IMR-90 (cell line): ENCODE measurements around the gene CADM2. TPM values are rescaled to one million over a fixed set of nuclear protein-coding genes. Genes with fewer than 3 reads are reported as not detected.

Source experiments
- ATAC-seq: fragments of 200-7000 bp; cut with Tn5 transposase; 2 replicates; pipeline ENCODE4 v1.9.1; 2020; ENCODE audit warnings: low read depth, mild to moderate bottlenecking, moderate library complexity
- BruUV-seq: library from RNA; stranded (reverse); fragments of 400-500 nt; replicated peaks from 2 replicates; lab custom pipeline; 2021; lab: Mats Ljungman, UMichigan
- CTCF ChIA-PET: fragments of 300-600 bp; formaldehyde crosslinking; extraction: SDS; loops from one replicate; lab custom pipeline; 2021; ENCODE audit warnings: antibody characterized with exemption; lab: Yijun Ruan, JAX
- POLR2A ChIA-PET: fragments of 300-600 bp; sonication (Branson Sonifier 250); formaldehyde crosslinking; loops from one replicate; lab custom pipeline; 2022; ENCODE audit warnings: antibody characterized with exemption; ENCODE audit not compliant: unreplicated experiment; lab: Charles Lee
- DNase-seq: peaks from one replicate; pipeline ENCODE4 v3.0.0; 2013
- H2AFZ ChIP-seq: replicated peaks from 2 replicates; pipeline ENCODE3; 2013; ENCODE audit warnings: low read length, mild to moderate bottlenecking; ENCODE audit not compliant: poor library complexity
- H2AK5ac ChIP-seq: 2 replicates; pipeline ENCODE4 v1.6.1; 2013; ENCODE audit warnings: low read depth, low read length, inconsistent platforms
- H2AK9ac ChIP-seq: replicated peaks from 2 replicates; pipeline ENCODE3; 2013; ENCODE audit warnings: mild to moderate bottlenecking, low read depth, low read length, moderate library complexity; ENCODE audit not compliant: poor library complexity
- H2BK120ac ChIP-seq: 2 replicates; pipeline ENCODE4 v1.6.1; 2013; ENCODE audit warnings: low read depth, low read length, inconsistent platforms
- H2BK15ac ChIP-seq: 3 replicates; pipeline ENCODE4 v1.6.1; 2013; ENCODE audit warnings: low read depth, low read length, inconsistent platforms
- H2BK20ac ChIP-seq: 2 replicates; pipeline ENCODE4 v1.6.1; 2013; ENCODE audit warnings: low read depth, mild to moderate bottlenecking, inconsistent platforms, low read length, moderate library complexity
- H2BK5ac ChIP-seq: 2 replicates; pipeline ENCODE4 v1.6.1; 2013; ENCODE audit warnings: mild to moderate bottlenecking, low read depth, low read length, inconsistent platforms; ENCODE audit not compliant: poor library complexity, severe bottlenecking
- H3K14ac ChIP-seq: replicated peaks from 2 replicates; pipeline ENCODE4 v1.6.1; 2013; ENCODE audit warnings: low read depth, low read length, inconsistent platforms
- H3K18ac ChIP-seq: 2 replicates; pipeline ENCODE4 v1.6.1; 2013; ENCODE audit warnings: low read depth, low read length, control low read depth
- H3K23ac ChIP-seq: 2 replicates; pipeline ENCODE4 v1.6.1; 2013; ENCODE audit warnings: low read depth, low read length, inconsistent platforms
- H3K27ac ChIP-seq: 2 replicates; pipeline ENCODE4 v1.5.1; 2013; ENCODE audit warnings: mild to moderate bottlenecking, control low read depth, low read length; ENCODE audit not compliant: insufficient read depth
- H3K27me3 ChIP-seq: 2 replicates; pipeline ENCODE4 v1.6.1; 2013; ENCODE audit warnings: low read length; ENCODE audit not compliant: control insufficient read depth, insufficient read depth
- H3K36me3 ChIP-seq: 2 replicates; pipeline ENCODE4 v1.6.1; 2013; ENCODE audit warnings: low read length, mixed read lengths; ENCODE audit not compliant: control insufficient read depth, insufficient read depth
- H3K4ac ChIP-seq: 2 replicates; pipeline ENCODE4 v1.6.1; 2013; ENCODE audit warnings: low read depth, low read length, inconsistent platforms
- H3K4me1 ChIP-seq: 2 replicates; pipeline ENCODE4 v1.6.1; 2013; ENCODE audit warnings: low read length, mixed read lengths; ENCODE audit not compliant: control insufficient read depth, insufficient read depth
- H3K4me2 ChIP-seq: 2 replicates; pipeline ENCODE4 v1.6.1; 2013; ENCODE audit warnings: low read depth, mild to moderate bottlenecking, control low read depth, low read length, moderate library complexity
- H3K4me3 ChIP-seq: 2 replicates; pipeline ENCODE4 v1.5.1; 2013; ENCODE audit warnings: low read depth, mild to moderate bottlenecking, control low read depth, low read length, moderate library complexity; ENCODE audit not compliant: insufficient read depth
- H3K56ac ChIP-seq: 2 replicates; pipeline ENCODE4 v1.6.1; 2013; ENCODE audit warnings: low read length, inconsistent platforms; ENCODE audit not compliant: insufficient read depth; ENCODE audit errors: extremely low read depth
- H3K79me1 ChIP-seq, 2 experiments: 2 replicates each; pipeline ENCODE4 v1.6.1; 2013; ENCODE audit warnings: low read length in 2 of 2, inconsistent platforms in 1 of 2, low read depth in 1 of 2
- H3K9ac ChIP-seq: 2 replicates; pipeline ENCODE4 v1.6.1; 2013; ENCODE audit warnings: low read depth, low read length, control low read depth
- H3K9me1 ChIP-seq: 2 replicates; pipeline ENCODE4 v1.6.1; 2013; ENCODE audit warnings: low read length, inconsistent platforms; ENCODE audit not compliant: insufficient read depth
- H3K9me3 ChIP-seq: 2 replicates; pipeline ENCODE4 v1.6.1; 2013; ENCODE audit warnings: low read length; ENCODE audit not compliant: control insufficient read depth, insufficient read depth
- H4K20me1 ChIP-seq: 2 replicates; pipeline ENCODE4 v1.6.1; 2013; ENCODE audit warnings: low read length, inconsistent platforms; ENCODE audit not compliant: insufficient read depth
- H4K5ac ChIP-seq: 2 replicates; pipeline ENCODE4 v1.6.1; 2013; ENCODE audit warnings: mild to moderate bottlenecking, low read depth, low read length, control low read depth
- H4K8ac ChIP-seq, 2 experiments: 2 replicates each; pipeline ENCODE4 v1.6.1; 2013; ENCODE audit warnings: low read depth in 2 of 2, low read length in 2 of 2, control low read depth in 1 of 2, inconsistent platforms in 1 of 2
- H4K91ac ChIP-seq: 2 replicates; pipeline ENCODE4 v1.6.1; 2013; ENCODE audit warnings: low read depth, low read length, inconsistent platforms; ENCODE audit not compliant: insufficient read depth
- BHLHE40 ChIP-seq: fragments of 150-350 bp; IDR thresholded peaks from 2 replicates; pipeline ENCODE4 v1.6.1; 2016; ENCODE audit warnings: mild to moderate bottlenecking, low read depth, low read length
- CHD1 ChIP-seq: IDR thresholded peaks from 2 replicates; pipeline ENCODE4 v1.6.1; 2012; ENCODE audit warnings: low read depth, low read length, improper control_type of control experiment
- FOS ChIP-seq: fragments of 150-350 bp; IDR thresholded peaks from 2 replicates; pipeline ENCODE4 v1.6.1; 2016; ENCODE audit warnings: low read depth, low read length
- MXI1 ChIP-seq: IDR thresholded peaks from 2 replicates; pipeline ENCODE4 v1.6.1; 2012; ENCODE audit warnings: low read depth, mild to moderate bottlenecking, low read length, moderate library complexity, borderline replicate concordance
- SMC3 ChIP-seq: fragments of 150-350 bp; IDR thresholded peaks from 2 replicates; pipeline ENCODE4 v1.6.1; 2016; ENCODE audit warnings: low read depth, mild to moderate bottlenecking, antibody characterized with exemption, low read length, moderate library complexity
- WGBS, 2 experiments: methylation state at CpG; one replicate each; pipeline versions ENCODE4 v1.1.5 to v1.1.7; 2013; ENCODE audit warnings: missing lambda C conversion rate in 2 of 2; ENCODE audit not compliant: insufficient read length in 1 of 2; ENCODE audit errors: extremely low coverage in 2 of 2; 5-methylcytosine and 5-hydroxymethylcytosine counted together
- dilution Hi-C: fragments of 300-500 bp; cut with HindIII; formaldehyde crosslinking; loops from one replicate; pipeline ENCODE4 v1.14.3; 2018; ENCODE audit warnings: low sequenced_read_pairs; ENCODE audit not compliant: unreplicated experiment
- in situ Hi-C: fragments of 300-500 bp; cut with MboI; formaldehyde crosslinking; loops from 3 replicates; pipeline ENCODE4 v1.14.3; 2019; ENCODE audit warnings: low sequenced_read_pairs, inconsistent platforms, mixed read lengths
- intact Hi-C: fragments of 100-400 bp; cut with micrococcal nuclease; formaldehyde crosslinking; loops from 2 replicates; pipeline ENCODE4 v1.10.0; 2022
- polyA plus RNA-seq, 3 experiments: library from polyadenylated mRNA; depleted of rRNA; stranded (reverse); fragments of >200 nt; gene quantifications; 2 replicates each; pipeline ENCODE4 v1.2.3, GENCODE V29; 2012; ENCODE audit warnings: low replicate concordance in 1 of 3
- total RNA-seq: library from RNA; depleted of rRNA; stranded (reverse); fragments of >200 nt; gene quantifications from 2 replicates; pipeline ENCODE4 v1.2.3, GENCODE V29; 2012
- TF ChIP-seq, protein P1 (sequence below): conservative IDR thresholded peaks from 2 replicates; pipeline ENCODE4 v1.5.1; 2012; ENCODE audit warnings: mild to moderate bottlenecking, low read depth, low read length, improper control_type of control experiment

Gene CADM2
- total and polyA plus RNA-seq, 2 of the 4 experiments (the other 2 are of a cell fraction), result not detected

DNA sequence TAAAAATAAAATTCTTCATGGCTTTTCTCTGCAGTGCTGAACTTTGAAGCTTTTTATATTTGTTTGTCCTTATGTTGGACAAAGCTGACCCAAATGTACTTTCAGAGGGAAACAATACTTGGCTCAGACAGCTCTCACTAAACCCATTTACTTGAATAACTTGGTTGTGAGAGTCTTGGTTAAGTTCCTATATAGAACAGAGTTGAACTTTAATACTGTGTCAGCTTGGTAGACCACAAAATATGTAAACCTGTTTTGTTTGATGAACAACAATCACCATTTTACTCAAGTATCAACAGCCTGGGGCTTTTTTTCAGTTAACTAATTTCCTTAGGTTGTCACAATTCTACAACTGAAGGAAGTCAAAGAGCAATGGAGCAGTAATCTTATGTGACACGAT, 211.9 kb downstream of the CADM2 start:
- DNase-seq (no peak), ATAC-seq (no peak)
- no TSS peak for BruUV-seq
- WGBS, 2 experiments, result no CpG with 5 or more reads among the region's 1 CpG
- no peak overlapping the region for H4K91ac ChIP-seq
- TF ChIP-seq CHD1 (no peak), BHLHE40 (no peak), SMC3 (no peak), MXI1 (no peak), FOS (no peak)
- TF ChIP-seq, protein P1, sequence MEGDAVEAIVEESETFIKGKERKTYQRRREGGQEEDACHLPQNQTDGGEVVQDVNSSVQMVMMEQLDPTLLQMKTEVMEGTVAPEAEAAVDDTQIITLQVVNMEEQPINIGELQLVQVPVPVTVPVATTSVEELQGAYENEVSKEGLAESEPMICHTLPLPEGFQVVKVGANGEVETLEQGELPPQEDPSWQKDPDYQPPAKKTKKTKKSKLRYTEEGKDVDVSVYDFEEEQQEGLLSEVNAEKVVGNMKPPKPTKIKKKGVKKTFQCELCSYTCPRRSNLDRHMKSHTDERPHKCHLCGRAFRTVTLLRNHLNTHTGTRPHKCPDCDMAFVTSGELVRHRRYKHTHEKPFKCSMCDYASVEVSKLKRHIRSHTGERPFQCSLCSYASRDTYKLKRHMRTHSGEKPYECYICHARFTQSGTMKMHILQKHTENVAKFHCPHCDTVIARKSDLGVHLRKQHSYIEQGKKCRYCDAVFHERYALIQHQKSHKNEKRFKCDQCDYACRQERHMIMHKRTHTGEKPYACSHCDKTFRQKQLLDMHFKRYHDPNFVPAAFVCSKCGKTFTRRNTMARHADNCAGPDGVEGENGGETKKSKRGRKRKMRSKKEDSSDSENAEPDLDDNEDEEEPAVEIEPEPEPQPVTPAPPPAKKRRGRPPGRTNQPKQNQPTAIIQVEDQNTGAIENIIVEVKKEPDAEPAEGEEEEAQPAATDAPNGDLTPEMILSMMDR, result no peak
- no peak overlapping the region for H2BK15ac ChIP-seq
- H3K79me1 ChIP-seq, result no peaks in the 10 kb centered on the region
- no peak overlapping the region for H4K5ac ChIP-seq
- no peaks in the 10 kb centered on the region for H3K4me1 ChIP-seq
- no peak overlapping the region for H4K8ac ChIP-seq
- no peak overlapping the region for H2AK5ac ChIP-seq
- no peak overlapping the region for H3K18ac ChIP-seq
- in situ Hi-C loops, result no loop called here
- H2AK9ac ChIP-seq, result no peak overlapping the region
- H3K4ac ChIP-seq, result no peak overlapping the region
- dilution Hi-C loops, result no loop called here
- H2BK5ac ChIP-seq, result no peak overlapping the region
- no peak overlapping the region for H2BK120ac ChIP-seq
- no peak overlapping the region for H3K9ac ChIP-seq
- ChIA-PET CTCF (no interaction called here), POLR2A (no interaction called here)
- no peak overlapping the region for H3K23ac ChIP-seq
- no peak overlapping the region for H3K14ac ChIP-seq
- H4K20me1 ChIP-seq, result no peaks in the 10 kb centered on the region
- H3K9me3 ChIP-seq, result no peaks in the 10 kb centered on the region
- H3K4me2 ChIP-seq, result no peak overlapping the region
- no peaks in the 10 kb centered on the region for H3K9me1 ChIP-seq
- H3K56ac ChIP-seq, result no peak overlapping the region
- H2AFZ ChIP-seq, result no peak overlapping the region
- no peak overlapping the region for H2BK20ac ChIP-seq
- no peak overlapping the region for H3K4me3 ChIP-seq
- no peaks in the 10 kb centered on the region for H3K36me3 ChIP-seq
- intact Hi-C loops, result no loop called here
- no peak overlapping the region for H3K27ac ChIP-seq
- no peaks in the 10 kb centered on the region for H3K27me3 ChIP-seq
